HG03108 (cell line): ENCODE results near the gene POLDIP3.
"Not testable (repeated sequence)": the region's sequence is repeated elsewhere in the genome, so short reads cannot be mapped to it uniquely, and the experiment has no call there.

Experiments used
- ATAC-seq: cut with Tn5 transposase; IDR thresholded peaks from one replicate; pipeline ENCODE4 v1.9.1; 2021; ENCODE audit warnings: moderate library complexity; ENCODE audit not compliant: unreplicated experiment

Gene POLDIP3

DNA sequence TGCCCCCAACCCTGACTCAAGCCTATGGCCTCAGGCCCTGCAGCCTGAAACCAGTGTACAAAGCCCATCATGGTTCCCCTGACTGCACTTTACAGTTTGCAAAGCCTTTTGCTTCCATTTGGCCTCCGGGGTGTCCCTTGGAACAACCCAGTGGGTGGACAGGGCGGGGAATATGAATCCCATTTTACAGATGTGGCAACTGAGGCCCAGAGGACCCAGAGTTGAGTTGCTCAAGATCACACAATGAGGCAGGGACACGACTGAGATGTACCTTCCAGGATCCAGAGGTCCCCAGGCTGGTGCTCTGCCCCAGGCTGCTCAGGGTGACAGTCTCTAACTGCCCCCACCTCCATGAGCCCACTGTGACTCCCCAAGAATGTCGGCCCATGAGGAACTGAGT is 5.4 kb upstream of the POLDIP3 start:
- ATAC-seq = no peak

DNA sequence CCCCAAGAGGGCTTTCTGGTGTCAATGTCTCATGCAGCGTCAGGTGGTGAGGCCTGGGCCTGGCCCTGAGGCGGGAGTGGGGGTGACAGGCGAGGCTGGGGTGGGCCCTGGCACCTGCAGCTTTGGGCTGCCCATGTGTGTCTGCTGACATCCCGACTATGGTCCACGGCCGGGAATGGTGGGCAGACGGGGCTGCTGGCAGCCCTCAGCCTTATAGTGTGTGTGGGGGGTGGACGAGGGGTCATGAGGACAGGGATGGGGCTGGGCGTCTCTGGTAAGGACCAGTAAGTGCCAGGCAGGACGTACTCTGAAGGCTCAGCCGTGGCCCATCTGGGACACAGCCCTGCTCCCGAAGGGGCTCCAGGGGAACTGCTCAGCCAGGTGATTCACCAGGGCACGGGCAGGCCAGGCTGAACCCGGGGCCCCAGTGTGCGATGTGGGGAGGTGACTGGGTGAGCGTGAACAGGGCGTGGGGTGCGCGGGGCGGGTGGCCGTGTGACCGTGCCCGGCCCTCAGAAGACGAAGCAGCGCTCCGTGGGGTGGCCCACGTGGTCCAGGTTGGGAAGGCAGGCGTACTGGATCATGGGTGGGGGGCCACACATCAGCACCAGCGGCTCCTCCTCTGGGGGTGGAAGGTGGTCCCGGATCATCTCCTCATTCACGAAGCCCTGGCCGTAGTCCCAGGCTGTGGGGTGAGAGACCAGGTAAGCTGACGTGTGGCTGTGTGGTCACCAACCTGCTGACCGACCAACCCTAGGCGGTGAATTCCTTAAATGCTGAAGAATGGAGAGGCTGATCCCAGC is 4.8 kb upstream of the POLDIP3 start:
- ATAC-seq = no peak

DNA sequence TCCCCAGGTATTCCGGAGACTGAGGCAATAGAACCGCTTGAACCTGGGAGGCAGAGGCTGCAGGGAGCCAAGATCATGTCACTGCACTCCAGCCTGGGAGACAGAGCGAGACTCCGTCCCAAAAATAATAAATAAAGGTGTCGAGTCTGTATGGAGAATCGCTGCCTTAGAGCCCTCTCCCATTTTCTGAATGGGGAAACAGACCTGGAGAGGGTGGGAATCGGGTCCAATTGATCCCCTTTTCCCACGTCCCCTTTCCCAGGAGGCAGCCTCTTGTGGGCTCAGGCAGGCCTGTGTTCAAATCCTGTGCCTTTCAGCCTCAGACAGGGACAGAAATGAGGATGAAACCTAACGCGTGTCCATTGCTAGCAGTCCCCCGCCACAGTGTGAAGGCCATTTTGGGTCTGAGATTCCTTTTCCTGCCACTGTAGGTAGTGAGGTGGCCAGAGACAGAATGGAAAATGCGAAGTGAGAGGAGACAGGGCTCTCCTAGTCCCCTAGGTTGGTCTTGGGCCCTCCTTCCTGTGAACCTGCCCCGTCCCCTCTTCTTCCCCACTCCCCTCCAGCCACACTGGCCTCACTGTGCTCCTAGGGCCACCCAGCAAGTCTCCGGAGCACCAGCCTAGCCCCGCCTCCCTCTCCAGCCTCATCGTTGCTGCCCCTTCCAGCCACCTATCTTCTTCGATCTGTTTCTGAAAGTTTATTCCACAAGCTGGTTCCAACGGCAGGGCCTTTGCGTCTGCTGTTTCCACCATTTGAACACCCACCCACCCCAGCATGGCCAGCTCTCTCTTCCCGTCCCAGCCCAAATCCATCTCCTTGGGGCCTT is 2.7 kb upstream of the POLDIP3 start:
- no peak for ATAC-seq

DNA sequence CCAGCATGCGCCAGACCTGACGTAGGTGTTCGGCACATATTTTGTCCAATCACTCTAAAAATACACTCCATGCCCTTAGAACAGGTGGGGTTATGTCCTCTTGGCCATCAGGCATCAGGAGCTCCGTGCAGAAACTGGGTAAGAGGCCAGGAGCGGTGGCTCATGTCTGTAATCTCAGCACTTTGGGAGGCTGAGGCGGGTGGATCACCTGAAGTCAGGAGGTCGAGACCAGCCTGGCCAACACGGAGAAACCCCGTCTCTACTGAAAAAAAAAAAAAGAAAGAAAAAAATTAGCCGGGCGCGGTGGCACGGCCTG is 1.1 kb upstream of the POLDIP3 start:
- not testable (repeated sequence) for ATAC-seq

GRCh38 chr22:42615092-42615859 is 593 bp upstream of the POLDIP3 start:
- ATAC-seq = peak; percentile 48

- no peak for ATAC-seq
Observed at GRCh38 chr22:42613872-42614301, 796 bp downstream of the POLDIP3 start.

DNA sequence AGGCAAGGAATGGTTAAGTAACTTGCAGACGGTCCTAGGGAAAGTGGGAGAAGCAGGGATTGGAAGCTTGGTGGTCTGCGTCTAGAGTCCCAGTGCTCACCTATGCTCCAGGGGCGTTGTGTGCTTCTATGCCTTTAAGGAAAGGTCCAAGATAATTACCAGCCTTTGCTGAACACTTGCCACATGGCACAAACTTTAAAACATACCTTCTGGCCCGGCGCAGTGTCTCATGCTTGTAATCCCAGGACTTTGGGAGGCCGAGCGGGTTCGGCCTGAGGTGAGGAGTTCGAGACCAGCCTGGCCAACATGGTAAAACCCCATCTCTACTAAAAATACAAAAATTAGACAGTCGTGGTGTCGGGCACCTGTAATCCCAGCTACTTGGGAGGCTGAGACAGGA is 2.3 kb downstream of the POLDIP3 start:
- no peak for ATAC-seq

- ATAC-seq = no peak
Observed at GRCh38 chr22:42611051-42611450, 3.6 kb downstream of the POLDIP3 start.

DNA sequence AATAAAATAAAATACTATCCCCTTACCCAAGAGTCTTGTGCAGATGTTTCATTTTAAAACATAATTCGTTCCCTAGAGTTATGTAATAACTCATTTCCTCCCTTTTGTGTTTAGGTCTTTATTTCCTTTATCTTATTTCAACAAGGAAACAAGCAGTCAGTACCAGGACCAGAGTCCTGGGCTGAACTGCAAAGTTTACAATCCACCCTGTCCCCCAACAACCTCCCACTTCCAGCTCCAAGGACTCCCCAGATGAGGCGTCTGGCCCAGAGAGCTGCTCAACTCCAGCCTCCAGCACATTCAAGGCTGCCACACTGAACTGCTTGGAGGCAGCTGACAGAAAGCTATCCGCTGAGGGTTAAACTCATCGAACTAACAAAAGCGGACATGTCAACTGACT is 4.5 kb downstream of the POLDIP3 start:
- no peak for ATAC-seq

DNA sequence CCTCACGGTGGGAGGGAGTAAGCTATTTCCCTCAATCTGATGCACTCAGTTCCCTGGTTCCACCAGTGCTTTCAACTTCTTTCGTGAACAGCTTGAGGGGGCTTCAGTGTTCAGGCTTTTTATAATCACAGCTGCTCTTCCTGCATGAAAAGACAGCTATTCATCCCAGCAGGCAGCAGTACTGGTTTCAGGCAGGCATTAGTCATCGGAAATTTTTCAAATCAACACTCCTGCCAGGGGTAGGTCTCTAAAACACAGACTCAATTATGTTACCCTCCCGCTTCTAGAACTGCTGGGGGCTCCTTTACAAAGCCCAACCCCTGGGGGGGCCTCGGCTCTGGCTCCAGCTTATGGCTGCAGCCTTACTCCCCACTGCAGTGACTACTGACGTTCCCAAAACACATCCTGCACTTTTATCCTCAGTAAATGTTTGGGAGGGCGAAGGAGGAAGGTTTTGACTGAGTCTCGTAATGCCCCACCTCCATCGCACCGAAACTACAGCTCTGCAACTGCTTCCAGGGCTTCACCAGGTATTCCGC is 5.8 kb downstream of the POLDIP3 start:
- no peak for ATAC-seq

DNA sequence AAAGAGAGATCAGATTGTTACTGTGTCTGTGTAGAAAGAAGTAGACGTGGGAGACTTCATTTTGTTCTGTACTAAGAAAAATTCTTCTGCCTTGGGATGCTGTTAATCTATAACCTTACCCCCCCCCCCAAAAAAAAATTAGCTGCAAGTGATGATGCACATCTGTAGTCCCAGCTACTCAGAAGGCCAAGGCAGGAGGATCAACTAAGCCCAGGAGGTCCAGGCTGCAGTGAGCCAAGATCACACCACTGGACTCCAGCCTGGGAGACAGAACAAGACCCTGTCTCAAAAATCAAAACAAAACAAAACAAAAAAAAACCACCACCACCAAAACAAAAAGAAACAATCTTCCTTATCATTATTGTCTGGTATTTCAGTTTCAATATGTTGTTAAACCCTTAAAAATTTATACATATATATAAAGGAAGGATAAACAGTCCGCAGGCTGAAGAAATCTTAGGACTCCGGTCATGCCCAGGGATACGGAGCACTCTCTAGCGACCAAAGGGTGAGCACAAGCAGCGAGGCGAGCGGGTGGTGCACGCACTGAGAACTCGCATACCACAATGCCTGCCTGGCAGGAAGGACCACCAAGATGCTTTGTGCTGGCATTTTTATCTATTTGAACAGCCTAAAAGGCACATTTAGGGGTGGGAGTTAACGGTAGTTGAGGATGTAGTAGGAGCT is 6.4 kb downstream of the POLDIP3 start:
- ATAC-seq = no peak

- not testable (repeated sequence) for ATAC-seq
Observed at GRCh38 chr22:42607641-42608040, 7.0 kb downstream of the POLDIP3 start.

DNA sequence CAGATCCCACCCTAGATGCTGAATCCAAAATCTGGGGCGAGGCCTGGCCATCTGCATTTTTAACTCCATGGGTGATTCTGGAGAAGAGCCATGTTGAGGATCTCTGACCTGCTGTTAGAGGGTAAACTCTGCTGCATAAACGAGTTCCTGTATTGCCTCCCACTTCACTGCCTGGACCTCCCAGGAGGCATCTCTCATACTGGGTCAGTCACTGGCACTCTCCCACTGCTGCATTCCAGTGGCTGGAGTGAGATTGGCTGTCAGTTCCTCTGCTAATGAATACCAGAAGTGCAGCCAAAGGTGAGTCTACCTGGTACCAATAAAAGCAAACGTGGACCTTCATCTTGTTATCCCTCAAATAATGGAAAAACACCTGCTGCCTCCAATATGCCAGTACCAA is 10.3 kb downstream of the POLDIP3 start:
- no peak for ATAC-seq

GRCh38 chr22:42603427-42603826 is 11.3 kb downstream of the POLDIP3 start:
- no peak for ATAC-seq

DNA sequence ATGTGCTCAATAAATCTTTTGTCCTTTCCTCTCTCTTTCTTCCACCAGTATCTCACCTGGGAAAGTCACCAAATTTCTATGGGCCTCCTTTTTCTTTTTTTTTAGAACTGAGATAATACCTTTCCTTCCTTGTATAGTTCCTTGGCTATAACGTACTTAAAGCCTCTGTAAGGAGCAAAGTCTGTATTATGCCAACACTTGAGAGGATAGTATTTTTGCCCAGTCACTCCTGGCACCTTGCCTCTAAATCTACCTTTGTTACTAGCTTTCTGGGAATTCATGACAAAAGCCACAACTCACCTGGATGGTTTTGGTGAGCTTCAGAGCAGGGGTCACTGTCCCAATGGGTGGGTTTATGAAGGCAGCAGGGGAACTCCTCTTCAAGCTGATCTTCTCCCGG is 12.2 kb downstream of the POLDIP3 start:
- ATAC-seq = no peak

- ATAC-seq = no peak
Observed at GRCh38 chr22:42601879-42602465, 12.7 kb downstream of the POLDIP3 start.

GRCh38 chr22:42596863-42597530 is 17.7 kb downstream of the POLDIP3 start:
- no peak for ATAC-seq

DNA sequence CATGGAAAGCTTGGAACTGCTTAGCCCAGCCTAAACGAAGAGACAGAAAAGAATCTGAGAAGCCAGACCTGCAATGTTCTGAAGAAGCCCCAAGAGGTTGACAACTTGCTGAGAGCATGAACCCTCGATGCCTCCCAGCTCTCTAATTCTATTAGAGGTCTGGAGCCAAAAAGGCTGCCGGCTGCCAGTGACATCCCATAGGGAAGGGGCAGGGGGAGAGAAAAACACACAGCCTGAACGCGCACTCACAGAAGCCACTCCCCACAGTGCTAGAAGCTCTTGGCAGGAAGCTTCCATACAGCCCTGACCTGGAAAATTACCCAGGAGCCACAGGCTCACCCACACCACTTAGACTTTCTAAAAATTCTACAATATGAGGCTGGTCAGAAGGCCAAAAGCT is 18.3 kb downstream of the POLDIP3 start:
- ATAC-seq = no peak

GRCh38 chr22:42595434-42595833 is 19.2 kb downstream of the POLDIP3 start:
- ATAC-seq = no peak

DNA sequence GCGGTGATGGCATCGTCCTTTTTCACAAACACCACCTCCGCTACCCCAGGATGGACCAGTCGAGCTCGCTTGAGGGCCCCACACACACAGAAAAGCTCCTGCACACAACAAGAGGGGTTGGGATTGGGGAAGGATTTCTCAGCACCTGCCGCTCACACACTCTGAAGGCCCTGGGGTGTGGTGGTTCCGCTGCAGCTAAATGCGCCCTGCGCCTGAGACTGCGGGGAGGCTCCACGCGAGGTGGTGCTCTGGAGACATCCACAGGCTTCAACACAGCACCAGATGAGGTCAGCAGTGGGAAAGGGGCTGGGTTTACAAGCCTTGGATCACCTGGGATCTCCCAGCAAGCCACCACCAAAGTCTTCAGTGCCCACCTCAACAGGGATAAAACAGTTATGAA is 22.7 kb downstream of the POLDIP3 start:
- no peak for ATAC-seq
